NCI-H2171 treated with DMSO at 0.1 percent for 48 hours (cell line): ENCODE results near the gene HMOX1.
A peak's percentile ranks its signal among the peaks of the same experiment; 100 is the strongest.

Experiments used
- DNase-seq: peaks from one replicate; lab custom pipeline; 2025; lab: John Stamatoyannopoulos, UW

HMOX1 gene

GRCh38 chr22:35350539-35351503, 30.1 kb upstream of the HMOX1 start:
- peak; percentile 89 for DNase-seq

GRCh38 chr22:35352214-35353111, 28.4 kb upstream of the HMOX1 start:
- no peak for DNase-seq

GRCh38 chr22:35353318-35353717, 27.6 kb upstream of the HMOX1 start:
- no peak for DNase-seq

DNA sequence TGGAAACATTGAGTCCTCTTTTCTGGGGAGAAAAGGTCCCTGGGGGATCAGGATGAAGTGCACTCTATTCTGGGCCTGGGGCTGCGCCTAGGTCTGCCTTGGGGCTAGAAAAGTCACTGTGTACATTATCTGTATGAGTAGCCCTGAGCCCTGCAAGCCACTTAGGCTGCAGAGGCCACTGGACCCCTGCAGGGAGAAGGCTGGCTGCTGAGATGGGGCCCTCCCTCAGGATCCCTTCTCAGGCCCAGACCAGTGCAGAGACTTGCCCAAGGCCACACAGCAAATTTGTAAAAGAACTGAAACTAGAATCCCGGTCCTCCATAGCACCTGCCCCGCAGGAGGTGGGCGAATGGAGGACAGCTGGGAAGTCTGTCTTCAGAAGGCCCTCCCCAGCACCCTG, 26.8 kb upstream of the HMOX1 start:
- no peak for DNase-seq

DNA sequence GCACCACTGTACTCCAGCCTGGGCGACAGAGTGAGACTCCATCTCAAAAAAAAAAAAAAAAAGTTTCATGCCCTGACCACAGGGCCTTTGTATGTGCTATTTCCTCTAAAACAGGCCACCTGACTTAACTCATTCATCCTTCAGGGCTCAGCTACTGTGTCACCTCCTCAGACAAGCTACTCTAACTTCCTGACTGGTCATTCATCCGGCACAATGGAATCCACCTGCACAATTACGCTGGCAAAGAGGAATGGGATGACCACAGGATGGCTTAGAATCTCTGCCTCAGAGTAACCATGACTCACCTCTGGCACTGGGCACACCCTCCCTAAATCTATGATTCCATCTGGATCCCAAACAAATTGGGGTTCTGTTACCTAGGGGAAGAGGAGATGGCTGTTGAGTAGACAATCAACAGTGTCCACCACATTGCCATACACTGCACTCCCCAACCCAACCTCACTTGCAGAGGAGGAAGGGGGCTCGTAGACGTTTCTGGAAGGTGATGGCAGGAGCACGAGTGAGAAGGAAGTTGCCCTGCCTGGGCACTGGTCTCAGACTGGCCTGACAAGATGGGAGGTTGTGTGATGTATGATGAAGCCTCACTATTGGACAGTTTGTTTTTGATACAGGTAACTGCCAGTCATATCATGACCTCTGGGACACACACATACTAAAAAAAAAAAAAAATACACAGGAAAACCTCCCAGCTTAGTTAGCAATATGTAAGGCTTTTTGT, 22.8 kb upstream of the HMOX1 start:
- no peak for DNase-seq

GRCh38 chr22:35359380-35360065, 21.4 kb upstream of the HMOX1 start:
- DNase-seq = no peak

DNA sequence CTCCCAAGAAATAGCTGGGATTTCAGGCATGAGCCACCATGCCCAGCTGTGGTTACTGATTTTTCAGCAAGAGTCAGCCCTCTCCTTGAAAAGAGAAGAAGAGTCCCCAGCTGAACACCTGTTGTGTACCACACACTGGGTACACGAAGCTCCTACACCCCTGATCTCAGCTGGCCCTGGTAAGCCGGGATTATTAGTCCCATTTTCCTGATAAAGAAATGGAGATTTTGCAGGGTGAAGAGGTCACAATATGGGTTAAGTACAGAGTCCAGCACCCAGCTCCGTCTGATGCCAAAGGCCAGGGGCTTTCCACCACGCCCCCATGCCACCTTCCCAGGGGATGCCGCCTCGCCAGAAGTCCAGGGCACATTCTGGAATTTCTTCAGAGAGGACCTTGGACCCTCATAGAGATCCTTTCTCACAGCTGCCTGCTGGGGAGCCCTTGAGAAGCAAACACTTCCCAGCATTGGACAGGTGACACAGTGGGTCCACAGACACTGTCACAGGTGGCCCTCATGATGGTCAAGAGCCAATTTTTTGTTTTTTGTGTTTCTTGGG, 19.8 kb upstream of the HMOX1 start:
- no peak for DNase-seq

DNA sequence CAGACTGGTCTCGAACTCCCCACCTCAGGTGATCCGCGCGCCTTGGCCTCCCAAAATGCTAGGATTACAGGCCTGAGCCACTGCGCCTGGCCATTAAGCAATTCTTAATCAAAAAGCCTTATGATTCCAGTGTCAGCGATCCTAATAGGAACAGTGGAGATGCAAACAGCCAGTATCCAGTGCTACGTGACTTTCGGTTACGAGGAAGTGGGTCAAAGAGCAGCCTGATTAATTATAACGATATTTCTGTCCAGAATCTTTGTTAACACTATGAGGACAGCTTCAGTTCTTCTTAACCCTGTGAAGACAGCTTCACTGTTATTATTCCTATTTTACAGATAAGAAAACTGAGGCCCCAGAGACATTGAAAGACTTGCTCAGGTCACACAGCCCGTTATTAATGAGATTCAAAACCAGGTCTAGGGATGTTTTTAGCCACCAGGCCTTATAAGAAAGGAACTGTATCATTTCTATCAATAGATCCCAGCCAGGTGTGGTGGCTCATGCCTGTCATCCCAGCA, 17.3 kb upstream of the HMOX1 start:
- no peak for DNase-seq

GRCh38 chr22:35364230-35364629, 16.7 kb upstream of the HMOX1 start:
- DNase-seq = peak; percentile 34

GRCh38 chr22:35367331-35367886, 13.5 kb upstream of the HMOX1 start:
- DNase-seq = no peak

DNA sequence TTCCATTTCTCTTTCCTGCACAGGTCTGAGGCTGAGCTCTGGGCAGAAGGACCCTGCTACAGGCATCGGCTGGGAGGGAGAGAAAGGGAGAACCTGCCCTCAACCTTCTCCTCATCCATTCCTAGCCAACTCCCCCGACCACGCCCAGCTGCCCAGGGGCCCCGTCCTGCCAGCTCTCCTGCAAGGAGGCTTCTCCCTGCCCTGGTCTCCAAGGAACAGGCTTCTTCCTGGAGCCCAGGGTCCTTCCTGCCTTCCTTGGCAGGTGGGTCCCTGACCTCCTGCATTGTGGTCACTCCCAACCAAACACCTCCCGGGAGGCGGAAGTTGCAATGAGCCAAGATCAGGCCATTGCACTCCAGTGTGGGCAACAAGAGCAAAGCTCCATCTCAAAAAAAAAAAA, 12.5 kb upstream of the HMOX1 start:
- no peak for DNase-seq

- DNase-seq = no peak
Measured at GRCh38 chr22:35369996-35370395, 10.9 kb upstream of the HMOX1 start.

- no peak for DNase-seq
Measured at GRCh38 chr22:35373781-35374180, 7.1 kb upstream of the HMOX1 start.

- DNase-seq = no peak
Measured at GRCh38 chr22:35375031-35375430, 5.9 kb upstream of the HMOX1 start.

DNA sequence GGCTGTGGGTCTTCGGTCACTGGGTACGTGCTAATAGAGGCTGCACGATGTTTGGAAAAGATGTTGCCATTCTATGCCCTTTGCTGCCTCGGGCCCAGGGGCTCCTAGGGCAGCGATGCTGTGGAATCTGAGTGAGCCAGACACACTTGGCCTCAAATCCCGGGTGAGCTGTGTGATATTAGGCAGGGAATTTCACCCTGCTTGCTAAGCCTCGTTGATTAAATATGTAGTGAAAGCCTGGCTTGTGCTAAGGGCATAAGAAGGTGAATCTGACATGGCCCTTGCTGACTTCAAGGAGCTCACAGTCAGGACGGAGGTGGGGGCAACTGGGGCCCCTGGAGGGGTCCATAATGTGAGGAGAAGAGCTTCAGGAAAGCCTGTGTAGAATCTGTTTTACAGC, 5.4 kb upstream of the HMOX1 start:
- no peak for DNase-seq

- DNase-seq = peak; percentile 84
Measured at GRCh38 chr22:35376728-35377472, 4.0 kb upstream of the HMOX1 start.

DNA sequence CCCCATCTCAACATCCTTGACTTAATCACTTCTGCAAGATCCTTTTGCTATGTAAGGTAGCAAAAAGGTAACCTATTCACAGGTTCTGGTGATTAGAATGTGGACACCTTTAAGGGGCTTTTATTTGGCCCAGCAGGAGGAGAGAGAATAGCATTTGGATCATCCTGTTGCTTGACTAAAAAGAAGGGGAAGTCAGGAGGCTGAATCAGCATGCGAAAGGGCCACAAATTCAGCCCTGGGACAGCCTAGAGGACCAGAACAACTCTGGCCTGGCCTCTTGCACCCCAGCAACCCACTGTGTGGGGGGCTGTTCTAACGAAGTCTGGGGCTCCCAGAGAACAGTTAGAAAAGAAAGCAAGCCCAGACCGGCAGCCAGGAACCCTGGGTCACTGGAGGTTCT, 3.2 kb upstream of the HMOX1 start:
- no peak for DNase-seq

DNA sequence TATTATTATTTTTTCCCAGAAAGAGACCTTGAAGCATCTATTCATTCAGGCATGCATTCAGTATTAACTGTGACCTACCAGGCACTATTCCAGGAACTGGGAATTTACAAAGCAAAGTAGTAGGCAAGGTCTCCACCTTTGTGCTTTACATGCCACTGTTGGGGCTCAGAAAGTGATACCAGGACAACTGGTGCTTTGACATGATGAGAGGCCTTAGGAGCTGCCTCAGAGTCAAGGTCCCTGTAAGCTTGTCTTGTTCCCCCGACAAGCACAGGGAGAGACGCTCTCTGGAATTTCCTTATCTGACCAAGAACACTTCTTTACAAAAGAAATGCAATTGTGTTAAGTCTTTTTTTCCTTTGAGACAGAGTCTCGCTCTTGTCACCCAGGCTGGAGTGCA, 2.3 kb upstream of the HMOX1 start:
- no peak for DNase-seq

- DNase-seq = no peak
Measured at GRCh38 chr22:35379146-35379993, 1.5 kb upstream of the HMOX1 start.
